GM19023 (cell line): ENCODE data around the gene ABCC1.

Source experiments
- ATAC-seq: cut with Tn5 transposase; IDR thresholded peaks from one replicate; pipeline ENCODE4 v1.9.1; 2021; ENCODE audit warnings: mild to moderate bottlenecking, moderate library complexity; ENCODE audit not compliant: unreplicated experiment

ABCC1 gene

GRCh38 chr16:16041196-16041892, 91.9 kb downstream of the ABCC1 start:
- no peak for ATAC-seq

- ATAC-seq, result no peak
Observed at GRCh38 chr16:16042076-16042475, 92.7 kb downstream of the ABCC1 start.

DNA sequence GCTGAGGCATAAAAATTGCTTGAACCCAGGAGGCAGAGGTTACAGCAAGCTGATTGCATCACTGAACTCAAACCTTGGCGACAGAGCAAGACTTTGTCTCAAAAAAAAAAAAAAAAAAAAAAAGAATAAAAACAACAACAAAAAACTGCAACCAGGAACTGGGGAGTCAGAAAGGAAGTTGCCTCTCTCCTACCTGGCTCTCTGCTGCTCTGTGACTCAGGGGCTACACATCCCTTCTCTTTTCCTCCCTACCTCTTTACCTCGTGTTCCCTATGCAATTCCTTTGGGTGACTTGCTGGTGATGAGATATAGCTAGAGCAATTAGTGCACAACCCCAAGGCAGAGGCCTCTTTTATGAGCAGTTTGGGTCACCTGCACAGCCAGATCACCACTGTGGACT, 95.9 kb downstream of the ABCC1 start:
- no peak for ATAC-seq

GRCh38 chr16:16045879-16046278, 96.5 kb downstream of the ABCC1 start:
- no peak for ATAC-seq

GRCh38 chr16:16047761-16048160, 98.3 kb downstream of the ABCC1 start:
- ATAC-seq, result no peak

- no peak for ATAC-seq
Observed at GRCh38 chr16:16048904-16049582, 99.6 kb downstream of the ABCC1 start.

GRCh38 chr16:16050106-16050505, 100.7 kb downstream of the ABCC1 start:
- ATAC-seq, result no peak

DNA sequence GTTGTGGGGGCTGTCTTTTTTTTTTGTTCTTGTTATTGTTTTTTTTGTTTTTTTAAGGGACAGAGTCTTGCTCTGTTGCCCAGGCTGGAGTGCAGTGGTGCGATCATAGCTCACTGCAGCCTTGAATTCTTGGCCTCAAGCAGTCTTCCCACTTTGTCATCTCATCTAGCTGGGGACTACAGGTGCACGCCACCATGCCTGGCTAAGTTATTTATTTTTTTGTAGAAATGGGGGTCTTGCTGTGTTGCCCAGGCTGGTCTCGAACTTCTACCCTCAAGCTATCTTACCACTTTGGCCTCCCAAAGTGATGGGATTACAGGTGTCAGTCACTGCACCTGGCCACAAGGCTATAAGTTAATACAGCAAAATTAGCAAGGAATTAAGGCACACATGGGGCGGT, 101.7 kb downstream of the ABCC1 start:
- no peak for ATAC-seq

DNA sequence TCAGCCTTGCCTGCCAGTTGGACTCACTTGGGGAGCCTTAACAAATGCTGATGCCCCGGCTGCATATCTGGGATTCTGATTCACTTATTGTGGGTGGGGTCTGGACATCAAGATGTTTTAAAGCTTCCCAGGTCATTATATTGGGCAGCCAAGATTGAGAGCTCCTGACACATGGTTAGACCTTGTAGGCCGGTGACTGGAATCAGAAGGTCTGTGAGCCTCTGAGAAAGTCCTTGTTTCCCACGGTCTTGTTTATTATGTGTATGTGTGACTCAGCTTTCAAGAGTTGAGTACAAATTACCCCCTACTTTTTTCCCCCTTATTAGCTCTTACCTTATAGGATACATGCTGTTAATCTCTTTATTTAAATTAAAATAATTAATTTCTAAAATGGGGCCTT, 103.5 kb downstream of the ABCC1 start:
- ATAC-seq, result no peak

- ATAC-seq, result no peak
Observed at GRCh38 chr16:16057102-16057501, 107.7 kb downstream of the ABCC1 start.

- no peak for ATAC-seq
Observed at GRCh38 chr16:16059160-16059559, 109.7 kb downstream of the ABCC1 start.

- no peak for ATAC-seq
Observed at GRCh38 chr16:16059895-16060590, 110.6 kb downstream of the ABCC1 start.

DNA sequence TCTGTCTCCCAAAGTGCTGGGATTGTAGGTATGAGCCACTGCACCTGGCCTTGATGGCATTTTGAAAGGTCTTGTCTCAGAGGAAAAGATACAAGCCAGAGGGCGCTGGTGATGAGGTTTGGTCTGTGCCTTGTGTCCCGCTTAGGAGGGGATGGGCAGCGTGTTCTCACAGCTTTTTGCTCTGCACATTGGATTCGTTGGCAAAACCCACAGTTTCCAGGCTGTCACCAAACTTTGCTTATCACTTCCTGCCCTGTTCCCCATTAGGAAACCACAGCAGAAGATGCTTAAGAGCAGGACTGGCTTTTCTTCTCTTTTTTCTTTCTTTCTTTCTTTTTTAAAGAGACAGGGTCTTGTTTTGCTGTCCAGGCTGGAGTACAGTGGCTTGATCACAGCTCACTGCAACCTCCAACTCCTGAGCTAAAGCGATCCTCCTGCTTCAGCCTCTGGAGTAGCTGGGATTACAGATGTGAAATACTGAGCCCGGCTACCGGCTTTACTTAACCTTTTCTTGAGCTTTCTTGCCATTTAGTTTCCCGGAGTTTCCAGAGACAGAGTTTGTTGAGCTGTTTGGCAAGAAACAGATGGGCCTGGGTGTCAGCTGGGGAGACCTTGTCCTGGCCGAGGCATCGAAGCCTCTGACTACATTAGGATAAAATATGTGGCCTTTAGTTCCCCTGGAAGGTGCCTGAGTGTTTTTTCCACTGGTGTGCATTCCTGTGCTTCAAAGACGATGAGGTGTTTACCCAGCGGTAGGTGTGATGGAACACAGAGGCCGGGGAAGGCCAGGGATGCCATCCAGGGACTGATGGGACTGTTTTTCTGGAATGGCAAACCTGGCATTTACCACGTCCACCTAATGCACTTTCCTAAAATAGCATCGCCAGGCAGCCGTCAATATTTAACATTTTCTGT, 112.9 kb downstream of the ABCC1 start:
- ATAC-seq, result no peak

DNA sequence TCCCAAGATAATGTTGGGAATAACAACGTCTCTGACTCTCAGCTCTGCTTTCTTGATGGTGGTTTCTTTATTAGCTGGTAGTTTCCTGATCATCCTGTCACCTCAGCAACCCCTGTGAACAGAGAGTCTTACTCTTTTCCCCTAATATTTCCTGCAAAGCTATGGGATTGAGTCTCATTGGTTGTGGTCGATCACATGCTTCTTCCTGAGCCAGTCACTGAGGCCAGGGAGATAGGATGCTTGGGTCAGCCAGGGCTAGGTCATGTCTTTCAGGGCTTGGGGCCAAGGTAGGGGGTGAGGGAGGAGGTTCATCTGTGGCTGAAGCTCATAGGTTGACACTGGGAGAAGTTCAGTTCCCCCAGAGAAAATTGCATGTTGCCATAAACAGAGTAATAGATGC, 114.3 kb downstream of the ABCC1 start:
- ATAC-seq, result no peak

GRCh38 chr16:16064874-16065384, 115.5 kb downstream of the ABCC1 start:
- no peak for ATAC-seq

DNA sequence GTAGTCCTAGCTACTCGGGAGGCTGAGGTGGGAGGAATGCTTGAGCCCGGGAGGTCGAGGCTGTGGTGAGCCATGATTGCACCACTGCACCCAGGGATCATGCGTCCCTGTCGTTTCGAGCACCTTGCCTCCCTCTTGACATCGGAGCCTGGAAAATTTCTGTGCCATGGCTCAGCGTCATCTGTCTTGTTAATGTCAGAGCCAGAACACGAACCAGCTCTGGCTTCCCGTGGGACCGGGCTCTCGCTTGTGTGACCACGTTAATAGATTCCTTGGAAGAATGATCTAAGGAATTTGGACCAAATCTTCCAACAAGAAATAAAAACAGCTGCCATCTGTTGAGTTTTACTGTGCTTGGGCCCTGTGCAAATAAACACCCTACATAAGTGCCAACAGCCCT, 117.7 kb downstream of the ABCC1 start:
- no peak for ATAC-seq

DNA sequence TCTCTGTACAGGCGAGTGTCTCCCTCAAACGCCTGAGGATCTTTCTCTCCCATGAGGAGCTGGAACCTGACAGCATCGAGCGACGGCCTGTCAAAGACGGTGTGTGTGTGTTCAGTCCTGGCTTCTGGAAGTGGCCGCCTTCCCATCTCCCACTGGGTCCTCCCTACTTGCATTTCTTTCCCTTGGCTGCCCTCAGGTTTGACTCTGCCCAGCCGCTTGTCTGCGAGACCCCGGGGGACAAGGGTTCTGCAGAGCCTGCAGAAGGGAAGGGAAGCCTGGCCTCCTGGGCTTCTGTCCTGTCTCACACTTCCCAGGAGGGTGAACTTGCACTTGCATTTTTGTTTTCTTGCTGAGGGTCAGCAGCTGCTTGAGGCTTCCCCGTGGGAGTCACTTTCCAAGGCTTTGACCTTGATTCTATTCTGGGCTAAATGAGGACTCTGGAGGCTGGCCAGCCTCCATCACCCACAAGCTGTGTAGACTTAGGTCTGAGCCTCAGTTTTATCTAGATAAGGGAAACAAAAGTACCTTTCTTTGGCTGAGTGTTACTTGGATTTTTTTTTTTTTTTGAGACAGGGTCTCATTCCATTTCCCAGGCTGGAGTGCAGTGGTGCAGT, 122.3 kb downstream of the ABCC1 start:
- no peak for ATAC-seq

DNA sequence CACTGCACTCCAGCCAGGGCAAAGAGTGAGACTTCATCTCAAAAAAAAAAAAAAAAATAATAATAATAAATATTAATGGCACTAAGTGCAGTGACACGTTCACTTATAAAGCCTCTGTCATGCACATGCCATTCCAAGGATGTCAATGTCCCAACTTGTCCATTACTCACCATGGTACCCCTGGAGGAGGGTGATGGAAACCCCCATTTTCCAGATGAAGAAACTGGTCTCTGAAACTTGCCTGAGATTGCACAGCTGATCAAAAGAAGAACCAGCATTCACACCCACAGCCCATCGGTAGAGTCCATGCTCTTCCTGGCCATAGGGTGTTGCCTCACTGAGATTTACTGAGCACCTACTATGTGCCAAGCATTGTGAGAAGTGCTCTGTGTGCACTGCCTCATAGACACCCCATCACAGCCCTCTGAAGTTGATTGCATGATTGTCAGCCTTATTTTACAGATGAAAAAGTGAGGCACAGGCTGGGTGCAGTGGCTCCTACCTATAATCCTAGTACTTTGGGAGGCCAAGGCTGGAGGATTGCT, 123.7 kb downstream of the ABCC1 start:
- no peak for ATAC-seq

- ATAC-seq, result no peak
Observed at GRCh38 chr16:16073891-16074881, 124.8 kb downstream of the ABCC1 start.
